ENCODE data around the gene MGRN1.

Gene MGRN1

DNA sequence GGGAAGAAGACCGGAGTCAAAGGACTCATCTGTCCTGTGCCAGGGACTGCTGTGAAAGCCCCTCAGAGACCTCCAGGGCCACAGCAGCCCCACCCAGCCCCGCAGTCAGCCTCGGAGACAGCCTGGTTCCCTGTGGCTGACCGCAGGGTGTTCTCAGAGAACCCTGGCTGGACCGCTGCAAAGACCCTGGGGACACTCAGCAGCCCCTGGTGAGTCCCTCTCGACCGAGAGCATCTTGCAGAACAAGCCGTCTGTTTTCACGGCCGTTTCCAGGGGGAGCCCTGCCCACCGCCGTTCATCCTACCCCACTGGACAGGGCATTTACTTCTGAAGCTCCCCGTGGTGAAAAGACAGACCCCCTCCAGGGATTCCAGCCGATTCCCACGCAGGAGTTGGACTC is 20.2 kb upstream of the MGRN1 start:
- DNase-seq (ENCODE audit: low read depth): no peak

DNA sequence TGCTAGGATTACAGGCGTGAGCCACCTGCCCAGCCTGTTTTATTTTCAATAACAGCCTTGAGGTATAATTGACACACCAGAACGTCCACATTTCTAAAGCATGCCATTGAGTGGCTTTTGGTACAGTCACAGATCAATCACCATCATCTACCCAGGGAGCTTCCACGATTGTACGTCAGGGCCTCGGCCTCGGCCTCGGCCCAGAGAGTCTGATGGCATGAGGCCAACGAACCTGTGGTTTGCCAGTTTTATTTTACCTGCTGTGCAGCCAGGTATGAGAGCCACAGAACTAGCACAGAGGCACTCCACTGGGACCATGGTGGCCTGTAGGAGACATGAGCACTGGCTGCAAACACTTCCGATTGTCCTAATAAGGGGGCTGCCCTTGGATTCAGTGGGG is 18.3 kb upstream of the MGRN1 start:
- no peak for DNase-seq (ENCODE audit: low read depth)

DNA sequence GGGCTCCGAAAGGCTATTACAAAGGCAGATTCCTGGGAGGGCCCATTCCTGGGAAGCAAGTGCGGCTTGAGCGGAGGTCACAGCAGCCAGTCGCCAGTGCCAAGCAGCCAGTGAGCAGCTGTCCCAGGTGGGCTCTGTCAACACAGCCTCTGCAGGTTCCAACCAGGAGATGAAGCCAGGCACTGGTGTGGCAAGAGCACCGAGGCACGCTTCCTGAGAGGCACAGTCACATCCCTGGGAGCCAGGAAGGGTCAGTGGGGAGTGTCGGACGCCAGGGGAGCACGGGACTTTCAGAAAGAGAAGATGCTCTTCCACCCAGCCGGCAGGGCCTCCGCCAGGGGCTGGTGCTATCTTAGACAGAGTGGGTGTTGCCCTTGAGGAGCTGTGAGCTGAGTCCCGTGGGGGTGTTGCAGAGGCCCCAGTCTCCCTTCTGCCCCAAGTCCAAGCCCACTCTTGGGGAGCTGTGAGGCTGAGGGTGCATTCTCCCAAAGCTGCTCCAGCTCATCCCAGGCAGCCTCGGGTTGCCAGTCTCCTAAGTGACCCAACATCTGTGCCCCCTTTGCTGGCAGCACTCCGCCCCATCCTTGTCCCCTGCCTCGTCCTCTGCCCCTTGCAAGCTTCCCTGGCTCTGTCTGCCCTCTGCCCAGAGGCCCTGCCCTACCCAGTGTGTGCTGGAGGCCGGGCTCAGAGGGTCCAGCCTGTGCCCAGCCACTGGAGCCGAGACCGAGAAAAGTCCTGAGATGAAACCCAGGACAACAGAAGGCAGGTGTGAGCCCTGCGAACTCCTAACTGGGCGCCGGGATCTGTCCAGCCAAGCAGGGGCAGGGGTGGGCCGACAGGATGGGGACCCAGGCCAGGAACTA is 16.6 kb upstream of the MGRN1 start:
- DNase-seq (ENCODE audit: low read depth): no peak

DNA sequence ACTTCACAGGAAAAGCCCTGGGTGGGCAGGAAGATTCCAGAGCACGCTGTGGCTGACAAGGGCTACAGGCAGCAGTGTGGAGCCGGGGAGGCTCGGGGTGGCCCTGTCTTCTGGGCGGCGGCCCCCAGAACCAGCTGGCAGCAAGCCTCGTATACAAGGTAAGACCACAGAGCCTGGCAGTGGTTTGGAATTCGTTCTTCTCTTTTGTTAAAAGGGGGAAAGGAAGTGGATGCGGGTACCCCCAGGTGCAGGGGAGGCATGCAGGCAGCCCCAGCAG is 16.0 kb upstream of the MGRN1 start:
- DNase-seq (ENCODE audit: low read depth): no peak

DNA sequence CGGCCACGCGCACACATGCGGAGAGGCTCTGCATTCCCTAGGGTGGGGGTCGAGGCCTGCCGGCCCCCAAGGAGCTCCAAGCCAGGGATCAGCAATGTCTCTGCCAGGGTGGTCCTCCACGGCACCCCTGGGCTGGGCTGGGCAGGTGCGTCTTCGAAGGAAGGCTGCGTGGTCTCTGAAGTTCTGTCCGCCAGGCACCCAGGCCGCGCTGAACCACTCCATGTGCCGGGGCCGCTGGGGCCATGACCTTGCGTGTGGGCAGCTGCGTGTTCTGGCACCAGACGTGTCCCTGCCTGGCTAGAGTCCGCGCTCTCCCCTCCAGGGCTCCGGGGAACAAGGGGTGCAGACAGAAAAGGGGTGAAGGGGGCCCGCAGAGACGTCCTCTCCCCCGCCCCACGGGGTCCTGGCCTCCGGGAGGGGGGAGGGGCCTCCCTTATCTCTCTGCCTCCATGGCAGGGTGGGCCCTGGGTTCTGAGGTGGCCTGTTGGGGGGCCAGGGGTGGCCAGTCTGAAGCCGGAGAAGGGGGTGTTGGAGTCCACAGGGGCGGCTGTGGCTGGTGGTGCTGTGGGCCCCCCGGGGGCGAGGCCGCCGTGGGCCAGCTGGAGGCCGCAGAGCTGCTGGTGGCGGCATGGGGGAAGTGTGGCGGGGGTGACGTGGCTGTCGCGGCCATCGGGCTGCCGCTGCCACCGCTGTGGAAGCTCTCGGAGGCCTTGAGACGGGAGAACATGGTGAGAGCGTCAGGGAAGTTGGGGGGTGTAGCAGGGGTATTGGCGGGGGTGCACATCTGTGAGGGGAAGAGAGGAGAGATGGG is 15.2 kb upstream of the MGRN1 start:
- DNase-seq (ENCODE audit: low read depth): no peak

DNA sequence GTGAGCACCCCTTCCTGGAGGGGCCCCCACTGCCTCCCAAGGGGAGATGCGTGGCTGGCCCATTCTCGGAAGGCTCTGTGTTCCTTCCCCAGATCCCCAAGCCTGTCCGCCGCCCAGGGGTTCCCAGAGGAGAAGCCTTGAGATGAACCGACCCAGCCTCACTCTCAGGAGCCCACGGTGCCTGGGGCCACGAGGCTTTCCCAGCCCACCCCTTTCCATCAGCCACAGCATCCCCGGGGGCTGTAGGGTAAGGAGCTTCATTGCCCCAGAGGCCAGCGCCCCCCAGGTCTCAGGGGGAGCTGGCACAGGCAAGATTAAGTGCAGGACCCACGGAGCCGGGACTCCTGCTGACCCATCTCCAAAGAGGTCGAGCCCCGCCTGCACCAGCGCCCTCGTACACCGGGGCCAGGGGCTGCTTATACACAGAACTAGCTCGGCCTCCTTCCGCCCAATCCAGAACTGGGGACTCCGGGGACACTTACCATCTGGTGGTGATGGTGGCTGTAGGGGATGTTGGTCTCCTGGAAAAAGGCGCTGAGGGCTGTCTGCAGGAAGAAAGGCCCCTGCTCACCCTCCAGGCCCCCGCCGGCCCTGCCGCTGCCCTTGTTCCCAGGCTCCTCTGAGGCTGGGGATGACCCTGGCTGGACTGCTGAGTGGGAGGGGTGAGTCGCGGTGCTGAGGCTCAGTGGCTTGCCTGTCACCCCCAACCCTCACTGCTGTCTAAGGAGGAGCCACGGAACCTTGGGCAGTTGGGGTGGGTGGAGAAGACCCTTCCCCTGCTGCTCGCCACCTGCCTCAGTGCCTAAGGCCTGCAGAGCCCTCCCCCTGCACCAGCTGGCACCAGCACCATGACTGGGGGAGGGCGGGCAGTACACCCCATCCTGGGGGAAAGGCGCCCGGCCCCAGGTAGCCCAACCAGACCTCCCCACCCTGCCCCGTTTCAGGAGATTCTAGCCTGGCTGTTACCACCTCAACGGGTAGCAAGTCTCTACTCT is 14.3 kb upstream of the MGRN1 start:
- DNase-seq (ENCODE audit: low read depth): no peak

DNA sequence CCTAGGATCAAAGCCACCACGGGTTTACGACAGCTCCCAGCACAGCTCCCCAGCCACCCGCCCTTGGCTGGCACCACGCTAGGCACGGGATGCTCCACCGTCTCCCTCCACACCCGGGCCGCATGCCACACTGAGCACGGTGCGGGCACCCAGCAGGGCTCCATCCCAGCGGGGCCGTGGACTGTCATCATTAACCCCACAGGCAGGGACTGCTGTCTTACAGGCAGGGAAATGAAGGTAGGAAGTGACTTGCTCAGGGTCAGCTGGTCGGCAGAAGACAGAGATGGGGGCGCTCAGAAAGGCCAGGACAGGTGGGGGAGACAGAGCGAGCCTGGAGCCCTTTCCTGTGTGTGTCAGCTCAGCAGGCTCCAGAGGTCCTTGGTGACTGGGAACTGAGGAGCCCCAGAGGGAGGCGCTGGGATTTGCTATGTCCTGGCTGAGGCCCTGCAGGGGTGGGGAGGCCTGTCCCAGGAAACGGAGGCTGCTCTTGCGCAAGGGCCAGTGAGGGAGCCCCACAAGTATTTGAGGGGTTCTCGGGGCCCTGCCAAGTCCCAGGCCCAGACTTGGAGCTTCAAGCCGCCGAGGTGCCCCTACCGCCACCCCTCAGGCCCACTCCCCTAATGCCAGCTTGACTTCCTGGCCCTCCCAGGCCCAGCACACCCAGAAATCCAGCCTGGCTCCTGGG is 13.1 kb upstream of the MGRN1 start:
- no peak for DNase-seq (ENCODE audit: low read depth)

DNA sequence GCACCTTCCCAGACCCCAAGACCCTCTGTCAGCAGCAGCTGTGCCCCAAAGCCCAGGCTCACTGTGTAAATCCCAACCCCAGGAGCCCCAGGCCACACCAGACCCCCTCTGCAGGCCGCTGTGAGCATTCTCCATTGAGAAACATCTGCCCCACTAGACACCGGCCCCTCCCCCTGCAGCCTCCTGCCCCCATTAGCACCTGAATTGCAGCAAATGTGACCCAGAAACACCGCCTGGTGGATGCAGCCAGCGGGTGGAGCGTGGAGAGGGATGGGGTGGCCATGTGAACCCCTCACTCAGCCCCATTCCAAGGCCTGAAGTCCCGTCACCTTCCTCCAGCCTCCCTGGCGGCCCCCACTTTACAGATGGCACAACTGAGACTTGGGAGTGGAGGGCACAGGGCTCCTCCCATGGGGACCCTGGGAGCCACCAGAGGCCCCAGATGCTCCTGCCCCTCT is 12.1 kb upstream of the MGRN1 start:
- no peak for DNase-seq (ENCODE audit: low read depth)

DNA sequence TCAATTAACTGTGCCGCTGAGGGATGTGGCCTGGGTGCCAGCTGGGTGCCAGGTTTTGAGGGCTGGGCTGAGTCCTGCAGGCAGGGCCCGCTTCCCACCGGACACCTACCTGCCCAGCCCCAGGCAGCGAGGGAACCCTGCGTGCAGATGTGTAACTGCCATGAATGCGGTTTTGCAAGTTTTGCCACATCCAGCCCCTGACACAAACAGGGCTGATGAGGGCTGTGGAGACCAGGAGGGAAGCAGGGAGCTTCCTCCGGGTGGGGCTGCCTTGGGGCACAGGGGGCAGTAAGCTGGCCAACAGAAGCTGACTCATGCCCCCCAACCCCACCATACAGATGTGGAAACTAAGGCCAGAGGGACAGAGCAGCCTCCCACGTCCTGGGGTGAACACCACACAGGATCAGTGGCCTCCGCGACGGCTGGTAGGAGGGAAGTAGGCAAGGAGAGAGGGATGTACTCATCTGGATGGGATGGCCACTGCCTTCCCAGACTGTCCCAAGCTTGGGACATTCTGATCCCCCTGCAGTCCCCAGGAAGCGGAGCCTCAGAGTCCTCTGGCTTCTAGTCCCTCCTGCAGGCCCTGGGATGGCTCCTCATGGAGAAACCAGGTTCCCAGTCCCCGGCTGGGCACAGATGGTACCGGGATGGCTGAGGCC is 11.5 kb upstream of the MGRN1 start:
- DNase-seq (ENCODE audit: low read depth): no peak

DNA sequence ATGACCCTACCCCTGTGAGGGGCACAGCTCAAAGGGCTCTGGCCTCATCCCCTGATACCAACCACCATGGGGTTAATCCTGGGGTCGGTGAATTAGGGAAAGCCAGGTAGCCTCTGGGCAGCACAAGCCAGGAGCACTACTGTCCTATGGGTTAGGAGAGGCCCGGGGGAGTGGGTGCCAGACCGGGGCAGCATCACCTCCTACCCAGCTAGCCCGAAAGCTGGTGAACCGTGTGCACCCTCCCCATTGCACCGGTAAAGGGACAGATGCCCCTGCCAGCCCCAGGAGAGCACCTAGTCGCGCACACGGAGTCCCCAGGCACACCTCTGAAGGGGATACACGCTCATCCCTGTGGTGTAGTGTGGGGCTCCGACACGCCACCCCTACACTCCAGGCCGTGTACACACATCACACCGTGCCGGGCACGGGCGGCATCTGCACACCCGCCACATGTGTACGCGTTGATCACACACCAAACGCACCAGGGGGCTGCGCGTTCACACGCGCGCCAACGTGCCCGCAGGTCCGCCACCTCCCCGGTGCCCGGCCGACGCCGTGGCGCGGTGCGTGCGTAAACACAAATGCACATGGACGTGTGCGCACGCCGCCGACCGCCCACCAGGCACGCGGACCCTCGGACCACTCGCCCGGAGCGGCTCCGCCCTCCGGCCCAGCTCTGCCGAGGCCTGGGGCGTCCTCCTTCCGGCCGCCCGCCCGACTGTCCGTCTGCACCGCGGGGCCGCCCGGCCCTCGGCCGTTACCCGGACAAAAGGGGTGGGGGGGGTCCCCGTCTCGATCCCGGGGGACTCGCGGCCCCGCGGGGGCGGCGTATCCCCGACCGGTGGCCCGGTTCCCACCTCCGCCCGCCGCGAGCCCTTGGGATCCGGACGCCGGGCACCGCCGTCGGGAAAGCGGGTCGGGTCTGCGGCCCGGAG is 10.7 kb upstream of the MGRN1 start:
- no peak for DNase-seq (ENCODE audit: low read depth)

DNA sequence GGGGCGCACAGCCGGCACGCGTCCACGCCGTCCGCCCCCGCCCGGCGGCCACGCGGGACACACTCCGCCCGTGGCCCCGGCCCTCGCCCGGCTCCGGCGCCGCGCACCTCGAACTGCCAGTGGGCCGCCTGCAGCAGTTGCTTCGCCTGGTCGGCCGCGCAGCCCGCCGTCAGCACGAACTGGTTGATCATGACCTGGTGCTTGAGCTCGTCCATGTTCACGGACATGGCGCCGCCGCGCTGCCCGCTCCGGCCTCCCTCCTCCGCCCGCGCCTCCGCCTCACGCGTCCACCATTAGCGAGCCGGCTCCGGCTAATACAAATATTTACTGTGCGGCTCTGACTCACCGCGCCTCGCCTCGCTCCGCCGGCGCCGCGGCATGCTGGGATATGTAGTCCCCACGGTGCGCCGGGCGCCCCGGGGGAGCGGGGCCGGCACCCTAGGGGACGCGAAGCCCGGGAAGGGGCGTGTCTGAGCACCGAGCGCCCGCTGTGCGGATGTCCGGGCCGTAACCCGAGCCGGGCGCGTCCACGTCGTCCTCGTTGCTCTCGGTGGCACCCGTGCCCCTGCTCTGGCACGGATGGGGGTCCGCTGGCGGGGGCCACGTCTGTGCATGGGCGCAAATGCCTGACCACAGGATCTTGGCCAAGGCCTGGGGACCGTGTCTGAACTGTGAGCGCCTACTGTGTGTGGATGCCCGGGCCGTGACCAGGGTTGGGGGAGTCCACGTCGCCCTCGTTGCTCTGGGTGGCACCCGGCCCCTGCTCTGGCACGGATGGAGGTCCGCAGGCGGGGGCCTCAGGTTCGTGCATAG is 9.8 kb upstream of the MGRN1 start, which contains the start of gene UBALD1:
UBALD1 (minus strand) TSS at position 318 of the 813 bp plus-strand sequence; CDS start at position 227, 91 bp downstream.
- DNase-seq (ENCODE audit: low read depth): peak; percentile 78

DNA sequence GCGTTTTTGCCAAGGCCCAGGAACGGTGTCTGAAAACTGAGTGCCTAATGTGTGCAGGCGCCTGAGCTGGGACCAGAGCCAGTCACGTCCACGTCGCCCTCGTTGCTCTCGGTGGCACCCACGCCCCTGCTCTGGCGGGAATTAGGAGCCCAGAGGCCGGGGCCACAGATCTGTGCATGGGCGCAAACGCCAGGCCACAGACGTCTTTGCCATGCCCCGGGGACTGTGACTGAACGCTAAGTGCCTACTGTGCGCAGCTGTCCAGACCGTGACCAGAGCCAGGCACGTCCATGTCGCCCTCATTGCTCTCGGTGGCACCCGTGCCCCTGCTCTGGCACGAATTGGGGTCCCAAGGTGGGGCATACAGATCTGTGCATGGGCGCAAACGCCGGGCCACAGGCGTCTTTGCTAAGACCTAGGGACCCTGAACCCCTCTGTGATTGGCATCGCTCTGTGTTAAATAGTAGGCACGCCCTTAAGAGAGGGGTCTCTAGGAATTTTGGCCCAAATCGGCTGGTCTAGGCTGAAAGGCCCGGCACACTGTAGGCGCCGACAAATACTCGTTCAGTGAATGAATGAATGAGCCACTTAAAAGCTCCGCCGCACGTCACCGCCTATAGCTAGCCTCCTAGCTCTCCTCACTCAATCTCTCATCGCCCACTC is 9.1 kb upstream of the MGRN1 start:
- no peak for DNase-seq (ENCODE audit: low read depth)

DNA sequence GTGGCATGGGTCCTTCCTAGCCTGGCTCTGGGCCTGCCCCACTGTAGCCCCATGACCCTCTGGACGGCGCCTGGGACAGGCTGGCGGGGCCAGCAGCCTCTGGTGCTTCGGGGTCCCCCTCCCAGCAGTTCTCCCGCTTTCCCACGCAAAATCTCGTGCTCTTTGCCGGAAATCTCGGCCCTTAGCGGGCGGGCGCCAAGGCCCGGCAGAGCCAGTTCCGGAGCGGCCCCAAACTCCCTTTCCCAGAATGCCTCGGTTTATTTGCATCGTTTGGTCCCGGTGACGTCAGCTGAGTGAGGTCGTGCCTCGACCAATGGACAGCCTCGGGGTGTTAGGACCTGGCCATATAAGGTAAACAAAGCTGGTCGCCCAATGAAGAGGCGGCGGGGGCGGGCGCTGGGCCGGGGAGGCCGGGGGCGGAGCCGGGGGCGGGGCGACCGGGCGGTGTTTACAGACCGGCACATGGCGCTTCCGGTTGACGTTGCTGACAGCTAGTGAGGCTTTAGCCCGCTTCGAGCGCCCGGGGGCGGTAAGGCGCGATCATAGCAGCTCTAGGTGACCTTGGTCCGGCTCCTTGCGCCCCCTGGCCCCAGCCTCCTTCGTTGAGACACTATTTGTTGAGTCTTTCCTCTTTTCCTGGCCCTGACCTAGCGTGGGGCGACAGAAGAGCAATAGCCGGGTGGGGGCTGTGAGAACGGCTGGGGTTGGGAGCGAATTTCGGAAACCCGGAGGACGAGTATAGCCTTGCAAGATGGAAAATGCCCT is 8.4 kb upstream of the MGRN1 start:
- peak; percentile 100 for DNase-seq (ENCODE audit: low read depth)

DNA sequence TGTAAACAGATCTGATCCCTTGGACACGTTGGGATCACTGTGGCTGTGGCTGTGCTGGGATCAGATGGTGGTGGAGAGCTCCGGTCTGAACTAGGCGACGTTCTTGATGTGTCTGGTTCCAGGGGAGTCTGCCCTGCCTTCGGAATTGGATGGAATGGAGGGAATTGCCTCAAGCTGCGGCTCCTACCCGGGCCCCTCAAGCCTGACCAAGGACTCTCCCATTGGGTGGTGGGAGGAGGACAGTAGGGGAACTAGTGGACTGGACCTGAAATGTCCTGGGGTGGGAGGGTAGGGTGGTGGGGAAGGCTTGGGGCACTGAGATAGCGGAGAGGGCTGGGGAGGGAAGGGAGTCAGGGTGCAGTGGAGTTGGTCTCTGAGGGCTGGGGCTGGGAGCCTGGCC is 6.7 kb upstream of the MGRN1 start:
- DNase-seq (ENCODE audit: low read depth): no peak

DNA sequence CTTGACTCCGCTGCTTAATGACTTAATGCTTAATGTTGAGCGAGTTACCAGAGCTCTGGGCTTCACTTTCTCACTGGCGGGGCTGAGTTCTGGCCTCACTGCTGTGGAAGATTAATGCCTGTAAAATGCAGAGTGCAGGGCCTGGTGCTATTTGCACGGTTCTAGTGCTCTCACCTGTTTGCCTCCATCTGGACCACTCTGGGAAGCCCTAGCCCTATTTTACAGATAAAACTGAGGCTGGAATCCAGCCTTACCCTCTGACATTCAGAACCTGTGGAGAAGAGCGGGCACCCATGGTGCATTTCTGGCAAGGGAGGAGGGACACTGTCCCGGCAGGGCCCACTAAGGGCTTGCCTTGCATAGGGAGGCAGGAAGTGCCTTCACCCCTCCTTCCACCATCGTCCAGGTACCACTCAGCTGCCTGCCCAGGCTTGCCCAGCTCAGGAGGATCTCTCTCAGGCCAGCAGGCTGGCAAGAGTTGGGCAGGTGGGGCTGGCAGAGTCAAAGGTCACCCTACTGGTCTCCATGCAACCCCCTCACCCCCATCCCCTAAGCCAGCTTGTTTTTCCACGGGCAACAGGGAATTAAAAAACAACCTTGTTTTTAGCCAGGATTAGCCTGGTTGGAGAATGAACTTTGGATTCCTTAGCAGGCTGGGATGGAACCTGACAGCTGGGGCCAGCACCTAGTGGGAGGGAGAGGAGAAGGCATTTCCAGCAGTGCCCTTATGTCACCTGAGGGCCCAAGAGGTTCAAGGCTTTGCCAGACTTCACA is 5.8 kb upstream of the MGRN1 start:
- DNase-seq (ENCODE audit: low read depth): no peak

DNA sequence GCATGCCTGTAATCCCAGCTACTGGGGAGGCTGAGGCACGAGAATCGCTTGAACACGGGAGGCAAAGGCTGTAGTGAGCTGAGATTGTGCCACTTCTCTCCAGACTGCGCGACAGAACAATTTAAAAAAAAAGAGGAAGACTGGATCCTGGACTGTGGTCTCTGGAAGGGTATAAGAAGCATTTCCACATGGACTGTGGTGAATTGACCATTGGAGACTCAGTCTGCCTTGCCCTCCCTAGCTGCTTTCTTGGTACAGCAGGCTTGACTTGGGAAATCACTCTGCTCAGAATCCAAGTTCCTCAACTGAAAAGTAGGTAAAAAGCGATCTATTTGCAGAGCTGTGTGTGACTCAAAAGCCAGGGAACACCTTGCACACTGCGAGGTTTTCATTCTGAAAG is 1.0 kb upstream of the MGRN1 start:
- no peak for DNase-seq (ENCODE audit: low read depth)
